HepG2 (cell line): ENCODE measurements around the gene AGT. TPM values are rescaled to one million over a fixed set of nuclear protein-coding genes. Genes with fewer than 3 reads are reported as not detected.

Experiments
- ARNTL ChIP-seq: sonication (generic); formaldehyde crosslinking; IDR thresholded peaks from 2 replicates; pipeline ENCODE4 v1.4.0; 2020; ENCODE audit warnings: mild to moderate bottlenecking, missing genetic modification reagents
- HNRNPL ChIP-seq: fragments of 200-400 bp; formaldehyde crosslinking; IDR thresholded peaks from 2 replicates; pipeline ENCODE4 v1.6.1; 2017; ENCODE audit warnings: mild to moderate bottlenecking, low read depth, low read length
- MIER2 ChIP-seq: IDR thresholded peaks from 2 replicates; pipeline ENCODE4 v1.6.1; 2016; ENCODE audit warnings: missing biosample characterization, missing genetic modification reagents
- SP2 ChIP-seq: sonication (generic); formaldehyde crosslinking; IDR thresholded peaks from 2 replicates; pipeline ENCODE4 v1.5.1; 2020; ENCODE audit warnings: mild to moderate bottlenecking, missing genetic modification reagents
- TFE3 ChIP-seq: IDR thresholded peaks from 2 replicates; pipeline ENCODE4 v1.6.1; 2016
- TMF1 ChIP-seq: sonication (generic); formaldehyde crosslinking; IDR thresholded peaks from 2 replicates; pipeline ENCODE4 v1.8.1; 2022; ENCODE audit warnings: low read depth, missing genetic modification reagents
- YEATS4 ChIP-seq: sonication (generic); formaldehyde crosslinking; IDR thresholded peaks from 2 replicates; pipeline ENCODE4 v1.4.0; 2020; ENCODE audit warnings: missing genetic modification reagents, borderline replicate concordance
- YY1 ChIP-seq: IDR thresholded peaks from 2 replicates; pipeline ENCODE4 v1.6.1; 2011; ENCODE audit warnings: low read length, low read depth, moderate library complexity, mild to moderate bottlenecking; ENCODE audit not compliant: insufficient read depth, insufficient replicate concordance
- ZBTB38 ChIP-seq: sonication (generic); formaldehyde crosslinking; IDR thresholded peaks from 2 replicates; pipeline ENCODE4 v1.5.1; 2020; ENCODE audit warnings: mild to moderate bottlenecking, missing genetic modification reagents
- ZBTB40 ChIP-seq, 2 experiments: fragments of 450-650 bp in 1 of 2; sonication (generic) in 1 of 2; formaldehyde crosslinking in 1 of 2; IDR thresholded peaks; 2 replicates each; pipeline versions ENCODE4 v1.6.1 to v1.8.0; 2016 to 2022; ENCODE audit warnings: antibody characterized with exemption in 1 of 2, mild to moderate bottlenecking in 1 of 2, missing genetic modification reagents in 1 of 2
- ZNF281 ChIP-seq: sonication (generic); formaldehyde crosslinking; IDR thresholded peaks from 2 replicates; pipeline ENCODE4 v1.4.0; 2020; ENCODE audit warnings: missing genetic modification reagents, borderline replicate concordance
- ZNF563 ChIP-seq: sonication (generic); formaldehyde crosslinking; IDR thresholded peaks from 2 replicates; pipeline ENCODE4 v1.8.0; 2022; ENCODE audit warnings: mild to moderate bottlenecking, moderate library complexity, missing genetic modification reagents
- polyA plus RNA-seq, 8 experiments: library from polyadenylated mRNA; depleted of rRNA in 3 of 8; stranded (reverse) in 7 of 8; unstranded in 1 of 8; fragments of >200 nt; fragmentation: Illumina TruSeq in 4 of 8; extraction: Trizol in 4 of 8; gene quantifications; 2 replicates each; pipeline versions ENCODE4 v1.2.1 to v1.2.3, GENCODE V29; 2011 to 2016; ENCODE audit warnings: low read depth in 4 of 8, missing spikeins in 1 of 8, mixed read lengths in 1 of 8; ENCODE audit not compliant: insufficient read depth in 1 of 8
- total RNA-seq, 5 experiments: library from RNA; depleted of rRNA; stranded (reverse); fragments of >200 nt; fragmentation: Illumina TruSeq; extraction: Trizol; gene quantifications; 2 replicates each; pipeline ENCODE4 v1.2.3, GENCODE V29; 2016; ENCODE audit warnings: low read depth in 1 of 5

Gene AGT
- total and polyA plus RNA-seq, 2 of the 13 experiments (the other 11 are each of a cell fraction or from before 2014, with no cell fraction given) = 892 to 2,071 TPM

- TF ChIP-seq YEATS4 (CRISPR knock-in tag) (peak; percentile 74; the same call in 1 of the 2 replicates), HNRNPL (peak; percentile 96), SP2 (peak; percentile 15; the same call in 1 of the 2 replicates), YY1 (peak; percentile 42), MIER2 (CRISPR knock-in tag) (peak; percentile 75), TMF1 (CRISPR knock-in tag) (peak; percentile 63), ZNF281 (CRISPR knock-in tag) (peak; percentile 79), ZBTB38 (CRISPR knock-in tag) (peak; percentile 93), ZNF563 (CRISPR knock-in tag) (peak; percentile 92), ZBTB40 (IDR thresholded peaks at IDR 0.05) (no peak), ZBTB40 (CRISPR knock-in tag; IDR thresholded peaks at IDR 0.05) (peak; percentile 92), ARNTL (peak; percentile 96), TFE3 (CRISPR knock-in tag) (peak; percentile 90)
These were observed at the start of gene AGT (continued) for GRCh38 chr1:230713915-230714764.
